Stimulated activated naive CD8-positive, alpha-beta T cell treated with anti-CD3 and anti-CD28 coated beads, Interleukin-15, amount 100 ng/mL, for 72 hours (primary cell): Measurements from ENCODE around the gene CPNE5.
A peak's percentile ranks its signal among the peaks of the same experiment; 100 is the strongest.
"Not testable (repeated sequence)": the region's sequence is repeated elsewhere in the genome, so short reads cannot be mapped to it uniquely, and the experiment has no call there.

Experiments used
- ATAC-seq: fragments of 150-1000 bp; cut with Tn5 transposase; 2 replicates; pipeline ENCODE4 v1.10.0; 2021; ENCODE audit warnings: mild to moderate bottlenecking, moderate library complexity
- DNase-seq, 2 donors: peaks; one replicate each; pipeline ENCODE4 v3.0.0; 2021 to 2022
- H3K27ac Mint-ChIP-seq, 2 donors: one replicate each; pipeline ENCODE4 v1.8.0; 2022; ENCODE audit warnings: mild to moderate bottlenecking in 2 of 2, mixed read lengths in 2 of 2, moderate library complexity in 2 of 2
- H3K27me3 Mint-ChIP-seq: one replicate; pipeline ENCODE4 v1.8.0; 2022; ENCODE audit warnings: mixed read lengths
- H3K4me1 Mint-ChIP-seq: one replicate; pipeline ENCODE4 v1.8.0; 2022; ENCODE audit warnings: mild to moderate bottlenecking, mixed read lengths
- H3K4me3 Mint-ChIP-seq, 2 donors: one replicate each; pipeline ENCODE4 v1.8.0; 2022; ENCODE audit warnings: mild to moderate bottlenecking in 2 of 2, mixed read lengths in 2 of 2, moderate library complexity in 1 of 2
- H3K9me3 Mint-ChIP-seq, 2 donors: one replicate each; pipeline ENCODE4 v1.8.0; 2022; ENCODE audit warnings: mixed read lengths in 2 of 2

CPNE5 gene

DNA sequence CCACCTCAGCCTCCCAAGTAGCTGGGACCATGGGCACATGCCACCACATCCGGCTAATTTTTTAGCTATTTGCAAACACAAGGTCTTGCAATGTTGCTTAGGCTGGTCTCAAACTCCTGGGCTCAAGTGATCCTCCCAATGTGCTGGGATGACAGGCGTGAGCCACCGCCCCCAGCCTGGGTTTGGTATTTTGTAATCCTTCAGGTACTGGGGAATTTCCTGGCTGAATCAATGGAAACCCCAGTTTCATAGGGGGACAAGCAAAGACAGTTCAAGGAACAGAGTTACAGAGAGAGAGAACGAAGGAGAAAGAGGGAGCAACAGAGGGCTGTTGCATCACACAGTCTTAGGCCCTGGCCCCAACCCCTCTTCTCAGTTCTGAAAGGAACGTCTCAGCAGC lies 105.9 kb downstream of the CPNE5 start:
- Mint-ChIP-seq H3K4me3 (no peak overlapping the region), H3K27ac (peak overlapping the region; percentile 30 to 61), H3K9me3 (no peaks in the 10 kb centered on the region), H3K4me1 (peaks cover 23% of the 10 kb centered on the region), H3K27me3 (peaks cover 16% of the 10 kb centered on the region)
- ATAC-seq (no peak), DNase-seq (no peak)

GRCh38 chr6:36731622-36732310 lies 107.5 kb downstream of the CPNE5 start:
- no peak for ATAC-seq
- Mint-ChIP-seq H3K4me1 (peaks cover 38% of the 10 kb centered on the region), H3K27me3 (peaks cover 16% of the 10 kb centered on the region), H3K4me3 (no peak overlapping the region), H3K9me3 (no peaks in the 10 kb centered on the region), H3K27ac (no peak overlapping the region)
- DNase-seq = no peak

DNA sequence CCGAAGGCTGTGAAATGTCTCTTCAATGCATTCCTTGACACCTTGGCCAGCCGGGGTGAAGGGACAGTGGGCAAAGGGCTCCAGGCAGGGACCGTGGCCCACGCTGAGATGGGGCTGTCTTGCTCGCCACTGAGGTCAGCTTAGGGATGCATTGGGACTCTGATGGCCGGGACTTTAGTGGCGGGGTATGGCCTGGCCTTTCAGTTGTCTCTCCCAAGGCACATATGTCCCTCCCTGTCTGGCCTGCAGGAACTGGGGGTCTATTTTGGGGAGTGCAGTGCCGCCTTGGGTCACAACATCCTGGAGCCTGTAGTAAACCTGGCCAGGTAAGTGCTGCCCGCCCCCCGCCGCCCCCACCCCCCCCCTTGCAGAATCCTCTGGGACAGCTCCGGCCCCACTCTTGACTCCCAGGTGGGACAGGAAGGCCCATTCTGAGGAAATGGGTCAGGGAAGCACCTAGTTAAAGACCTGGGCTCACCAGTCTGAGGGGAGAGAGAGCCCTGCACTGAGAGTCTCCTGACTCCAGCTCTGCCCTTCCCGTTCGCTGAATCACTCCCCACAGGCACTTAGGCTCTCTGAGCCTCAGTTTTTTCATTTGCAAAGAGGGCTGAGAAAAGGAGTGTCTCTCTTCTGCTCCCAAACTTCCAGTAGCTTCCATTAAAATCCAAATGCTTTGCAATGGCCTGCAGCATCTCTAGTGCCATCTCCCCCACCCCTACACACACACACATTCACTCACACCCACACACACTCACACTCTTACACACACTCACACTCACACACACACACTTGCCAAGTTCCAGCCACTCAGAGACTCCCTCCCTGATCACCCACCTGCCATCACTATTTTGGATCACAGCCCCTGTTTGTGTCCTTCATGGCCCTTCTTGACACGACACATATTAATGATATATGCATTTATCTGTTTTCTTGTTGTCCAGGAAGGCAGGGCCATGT lies 108.5 kb downstream of the CPNE5 start:
- Mint-ChIP-seq H3K27me3 (peaks cover 16% of the 10 kb centered on the region), H3K4me1 (peaks cover 39% of the 10 kb centered on the region), H3K4me3 (no peak overlapping the region), H3K27ac (no peak overlapping the region), H3K9me3 (no peaks in the 10 kb centered on the region)
- no peak for ATAC-seq
- DNase-seq = no peak

- Mint-ChIP-seq H3K27ac (peak overlapping the region in 1 of 2 donors; percentile 31), H3K4me3 (no peak overlapping the region), H3K4me1 (peaks cover 38% of the 10 kb centered on the region), H3K9me3 (no peaks in the 10 kb centered on the region), H3K27me3 (peaks cover 5% of the 10 kb centered on the region)
- no peak for ATAC-seq
- no peak for DNase-seq
Observed at GRCh38 chr6:36729161-36729524, 110.1 kb downstream of the CPNE5 start.

DNA sequence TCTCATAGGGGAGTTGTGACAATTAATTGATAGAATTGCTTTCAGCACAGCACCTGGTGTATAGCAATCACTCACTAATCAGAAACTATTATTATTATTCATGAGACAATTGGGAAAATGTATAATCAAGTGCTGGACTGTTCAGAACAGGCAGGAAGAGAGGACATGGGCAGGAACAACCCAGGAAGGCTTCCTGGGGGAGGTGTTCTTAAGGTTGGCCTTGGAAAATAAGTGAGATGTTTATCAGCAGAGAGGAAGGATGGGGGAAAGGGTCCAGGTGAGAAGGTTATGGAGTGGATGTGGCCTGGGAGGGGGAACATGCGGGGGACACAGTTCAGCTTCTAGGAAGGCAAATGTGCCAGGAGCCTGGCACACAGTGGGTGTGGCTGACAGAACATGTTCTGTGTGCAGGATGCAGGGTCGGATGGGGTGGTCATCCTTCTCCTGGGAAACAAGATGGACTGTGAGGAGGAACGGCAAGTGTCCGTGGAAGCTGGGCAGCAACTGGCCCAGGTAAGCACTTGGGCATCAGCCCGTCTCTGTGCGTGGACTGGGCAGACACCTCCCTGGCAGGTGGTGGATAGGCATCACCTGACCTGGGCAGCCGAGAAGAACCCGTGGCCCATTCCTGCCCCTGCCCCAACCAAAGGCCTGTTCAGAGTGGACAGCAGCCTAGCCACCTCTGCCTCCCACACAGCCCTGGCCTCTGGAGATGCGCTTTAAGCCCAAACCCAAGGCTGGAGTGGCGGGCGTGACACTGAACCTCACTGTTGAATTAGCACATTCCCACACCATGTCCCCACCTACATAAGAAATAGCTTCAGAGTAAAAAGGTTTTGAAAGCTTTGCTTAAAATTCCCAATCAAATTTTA lies 110.7 kb downstream of the CPNE5 start:
- Mint-ChIP-seq H3K27ac (peak overlapping the region in 1 of 2 donors; percentile 18), H3K4me3 (no peak overlapping the region), H3K27me3 (no peaks in the 10 kb centered on the region), H3K4me1 (peaks cover 32% of the 10 kb centered on the region), H3K9me3 (no peaks in the 10 kb centered on the region)
- no peak for ATAC-seq
- DNase-seq = no peak

- Mint-ChIP-seq H3K9me3 (no peaks in the 10 kb centered on the region), H3K4me1 (peaks cover 27% of the 10 kb centered on the region), H3K27ac (peak overlapping the region in 1 of 2 donors; percentile 24), H3K27me3 (no peaks in the 10 kb centered on the region), H3K4me3 (no peak overlapping the region)
- DNase-seq = no peak
- ATAC-seq = no peak
Observed at GRCh38 chr6:36727505-36728021, 111.7 kb downstream of the CPNE5 start.

DNA sequence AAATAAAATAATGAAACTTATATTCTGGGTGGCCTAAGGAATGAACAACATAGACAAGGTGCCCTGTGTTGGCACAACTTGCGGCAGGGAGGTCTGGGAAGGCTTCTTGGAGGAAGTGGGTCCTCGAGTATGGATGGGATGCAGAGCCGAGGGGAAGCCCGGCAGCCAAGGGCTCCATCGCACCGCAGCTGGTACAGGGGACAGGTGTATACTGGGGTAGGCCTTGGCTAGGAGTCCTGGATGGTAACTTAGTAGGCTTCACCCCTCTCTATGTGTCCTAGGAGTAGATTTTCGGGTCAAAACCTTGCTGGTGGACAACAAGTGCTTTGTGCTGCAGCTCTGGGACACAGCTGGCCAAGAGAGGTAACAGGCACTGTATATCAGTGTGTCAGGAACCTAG lies 113.7 kb downstream of the CPNE5 start:
- no peaks in the 10 kb centered on the region for H3K9me3 Mint-ChIP-seq
- no peak for DNase-seq
- H3K27ac Mint-ChIP-seq = peak overlapping the region; percentile 15 to 55
- no peaks in the 10 kb centered on the region for H3K27me3 Mint-ChIP-seq
- ATAC-seq = no peak
- H3K4me3 Mint-ChIP-seq = no peak overlapping the region
- H3K4me1 Mint-ChIP-seq = peaks cover 27% of the 10 kb centered on the region

DNA sequence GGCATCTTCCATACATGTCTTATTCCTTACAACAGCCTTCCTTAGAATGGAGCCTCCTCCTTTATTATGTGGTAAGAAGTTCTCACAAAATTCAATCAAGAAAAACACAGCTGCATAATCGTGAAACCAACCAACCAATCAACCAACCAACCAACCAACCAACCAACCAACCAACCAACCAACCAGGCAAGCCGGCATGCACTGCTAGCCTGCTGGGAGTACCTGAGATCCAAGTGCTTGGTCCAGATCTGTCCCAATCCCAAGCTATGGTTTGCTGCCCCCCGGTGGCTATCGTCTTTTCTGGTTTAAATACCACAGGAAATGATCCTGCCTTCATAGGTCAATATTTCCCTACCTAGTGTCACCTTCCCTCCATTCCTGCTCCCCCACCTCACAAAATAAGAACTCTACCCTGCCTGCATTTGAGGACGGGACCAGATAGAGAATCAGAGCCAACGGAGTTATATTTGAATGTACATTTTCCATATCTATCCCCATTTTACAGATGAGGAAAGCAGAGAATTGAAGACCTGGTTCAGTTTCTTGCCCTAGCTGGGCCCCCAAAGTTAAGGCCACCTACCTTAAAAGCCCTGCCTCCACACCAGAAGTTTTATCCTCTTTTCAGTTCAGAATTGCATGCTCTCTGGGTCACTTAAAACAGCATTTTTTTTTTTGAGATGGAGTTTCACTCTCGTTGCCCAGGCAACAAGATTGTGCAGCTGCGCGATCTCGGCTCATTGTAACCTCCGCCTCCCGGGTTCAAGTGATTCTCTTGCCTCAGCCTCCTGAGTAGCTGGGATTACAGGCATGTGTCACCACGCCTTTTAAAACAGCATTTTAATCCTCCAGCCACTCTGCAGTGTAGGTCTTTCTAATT lies 114.5 kb downstream of the CPNE5 start:
- ATAC-seq (peak; percentile 53), DNase-seq (peak; percentile 23 to 51)
- Mint-ChIP-seq H3K27me3 (no peaks in the 10 kb centered on the region), H3K9me3 (no peaks in the 10 kb centered on the region), H3K27ac (peak overlapping the region; percentile 23 to 84), H3K4me1 (peaks cover 27% of the 10 kb centered on the region), H3K4me3 (no peak overlapping the region)

- not testable (repeated sequence) for H3K27ac Mint-ChIP-seq, DNase-seq, H3K27me3 Mint-ChIP-seq, ATAC-seq, H3K4me3 Mint-ChIP-seq, H3K9me3 Mint-ChIP-seq
- H3K4me1 Mint-ChIP-seq = peaks cover 27% of the 10 kb centered on the region
Observed at GRCh38 chr6:36723992-36724391, 115.3 kb downstream of the CPNE5 start.

DNA sequence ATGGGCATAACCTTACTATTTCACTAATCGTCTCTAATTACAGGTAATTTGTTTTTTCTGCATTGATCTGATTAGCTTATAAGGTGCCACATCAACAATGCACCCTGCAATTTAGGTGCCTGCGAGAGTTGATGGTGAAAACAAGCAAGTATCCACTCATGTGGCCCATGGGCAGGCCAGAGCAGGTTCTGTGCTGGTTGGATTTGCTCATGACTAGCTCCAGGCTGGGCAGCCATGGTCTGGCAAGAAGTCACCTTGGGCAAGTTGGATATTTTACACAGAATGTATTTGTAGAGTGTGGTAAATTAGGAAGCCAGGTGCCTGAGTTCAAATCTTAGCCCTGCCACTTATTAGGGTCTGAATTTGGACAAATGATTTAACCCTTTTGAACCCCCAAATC lies 116.4 kb downstream of the CPNE5 start:
- Mint-ChIP-seq H3K27ac (no peak overlapping the region), H3K4me3 (no peak overlapping the region)

DNA sequence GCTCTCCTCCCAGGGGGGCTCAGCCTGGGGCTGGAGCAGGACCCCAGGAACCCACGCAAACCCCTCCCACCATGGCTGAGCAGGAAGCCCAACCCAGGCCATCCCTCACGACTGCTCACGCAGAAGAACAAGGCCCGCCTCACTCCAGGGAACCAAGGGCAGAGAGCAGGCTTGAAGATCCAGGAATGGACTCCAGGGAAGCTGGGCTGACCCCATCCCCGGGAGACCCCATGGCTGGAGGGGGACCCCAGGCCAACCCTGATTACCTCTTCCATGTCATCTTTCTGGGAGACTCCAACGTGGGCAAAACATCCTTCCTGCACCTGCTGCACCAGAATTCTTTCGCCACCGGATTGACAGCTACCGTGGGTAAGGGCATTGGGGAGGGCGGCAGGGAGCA lies 116.9 kb downstream of the CPNE5 start:
- no peak overlapping the region for H3K4me3 Mint-ChIP-seq
- no peaks in the 10 kb centered on the region for H3K9me3 Mint-ChIP-seq
- ATAC-seq (no peak), DNase-seq (no peak)
- peaks cover 17% of the 10 kb centered on the region for H3K4me1 Mint-ChIP-seq
- H3K27ac Mint-ChIP-seq = no peak overlapping the region
- no peaks in the 10 kb centered on the region for H3K27me3 Mint-ChIP-seq

More for the DNA sequence above, 116.4 kb downstream of the CPNE5 start:
- Mint-ChIP-seq H3K9me3 (no peaks in the 10 kb centered on the region), H3K27me3 (no peaks in the 10 kb centered on the region), H3K4me1 (peaks cover 22% of the 10 kb centered on the region)
- DNase-seq = no peak
- no peak for ATAC-seq

DNA sequence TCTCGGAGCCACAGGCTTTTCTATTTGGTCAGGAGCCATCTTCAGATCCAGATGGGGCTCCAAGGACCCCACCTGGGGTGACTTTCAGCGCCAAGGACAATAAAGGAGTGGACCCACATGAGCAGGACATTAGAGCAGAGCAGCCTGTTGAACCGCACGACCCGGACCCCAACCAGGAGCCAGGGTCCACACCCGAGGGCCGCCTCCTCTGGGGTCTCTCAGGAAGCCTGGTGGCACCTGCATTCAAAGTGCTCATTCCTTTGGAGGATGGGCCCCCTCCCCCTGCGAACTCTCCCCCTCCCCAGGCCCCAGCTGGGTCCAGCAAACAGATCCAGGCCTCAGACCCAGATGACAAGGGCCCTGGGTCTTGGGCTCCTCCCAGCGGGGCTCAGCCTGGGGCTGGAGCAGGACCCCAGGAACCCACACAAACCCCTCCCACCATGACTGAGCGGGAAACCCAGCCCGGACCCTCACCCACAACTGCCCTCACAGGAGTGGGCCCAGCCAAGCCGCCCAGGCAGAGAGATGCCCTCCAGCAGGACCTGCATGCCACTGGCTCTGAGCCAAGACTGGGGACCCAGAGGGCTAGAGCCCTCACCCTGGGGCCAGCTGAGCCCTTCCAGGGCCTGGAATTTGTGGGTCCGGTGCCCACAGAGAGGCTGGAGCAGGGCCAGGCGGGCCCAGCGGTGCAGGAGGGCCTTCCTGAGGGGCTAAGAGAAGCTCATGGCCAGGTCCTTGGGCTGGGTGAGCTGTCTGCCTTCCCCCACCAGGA lies 117.7 kb downstream of the CPNE5 start:
- H3K9me3 Mint-ChIP-seq = no peaks in the 10 kb centered on the region
- DNase-seq = no peak
- no peak overlapping the region for H3K4me3 Mint-ChIP-seq
- no peak for ATAC-seq
- no peaks in the 10 kb centered on the region for H3K27me3 Mint-ChIP-seq
- no peak overlapping the region for H3K27ac Mint-ChIP-seq
- peaks cover 10% of the 10 kb centered on the region for H3K4me1 Mint-ChIP-seq

DNA sequence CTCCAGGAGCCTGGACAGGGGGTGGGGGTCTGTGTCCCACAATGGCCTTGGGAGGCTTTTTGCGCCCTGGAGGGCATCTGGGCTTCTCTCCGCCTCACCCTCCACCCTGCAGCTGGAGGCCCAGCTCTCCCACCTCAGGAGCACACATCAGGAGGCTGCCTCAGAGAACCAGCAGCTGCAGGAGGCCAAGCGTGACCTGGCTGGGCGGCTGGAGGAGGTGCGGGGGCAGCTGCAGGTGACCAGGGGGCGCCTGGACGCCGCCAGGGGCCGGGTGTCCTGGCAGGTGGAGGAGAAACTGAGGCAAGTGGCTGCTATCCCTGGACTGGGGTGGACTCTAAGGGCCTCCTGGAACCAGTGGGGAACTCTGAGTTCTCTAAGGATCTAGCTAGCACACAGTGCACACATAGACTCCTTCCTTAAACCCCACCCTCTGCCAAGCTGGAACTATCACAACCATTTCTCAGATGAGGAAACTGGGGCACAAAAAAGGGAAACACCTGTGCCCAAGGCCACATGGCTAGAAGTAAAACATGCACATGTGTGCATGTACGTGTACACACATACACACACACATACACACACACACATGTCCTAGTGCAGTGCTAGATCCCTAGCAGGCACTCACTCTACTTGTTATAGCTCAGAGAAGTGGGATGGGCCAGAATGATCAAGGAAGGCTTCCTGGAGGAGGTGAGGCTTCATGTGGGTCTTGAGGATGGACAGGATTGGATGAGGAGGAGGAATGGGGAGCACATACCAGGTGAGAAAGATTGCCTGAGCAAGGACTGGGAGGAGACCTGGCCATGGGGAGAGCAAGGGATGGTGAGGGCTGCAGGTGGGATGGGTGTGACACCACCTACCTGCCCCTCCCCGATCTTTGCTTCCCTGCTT lies 118.7 kb downstream of the CPNE5 start:
- no peak for ATAC-seq
- no peak for DNase-seq
- H3K27me3 Mint-ChIP-seq = no peaks in the 10 kb centered on the region
- H3K4me3 Mint-ChIP-seq = no peak overlapping the region
- peaks cover 10% of the 10 kb centered on the region for H3K4me1 Mint-ChIP-seq
- H3K27ac Mint-ChIP-seq = no peak overlapping the region
- no peaks in the 10 kb centered on the region for H3K9me3 Mint-ChIP-seq
